Liver (tissue), 9 donors: ENCODE results near the gene ABCC1. TPM values are rescaled to one million over a fixed set of nuclear protein-coding genes. Genes with fewer than 3 reads are reported as not detected.

Experiments
- DNase-seq: peaks from one replicate; pipeline ENCODE4 v3.0.0-alpha.2; 2017; ENCODE audit warnings: low spot score
- H3K27ac ChIP-seq, 2 donors: one replicate each; pipeline ENCODE4 v1.7.0; 2013; ENCODE audit warnings: inconsistent platforms in 2 of 2, low read length in 2 of 2, control low read depth in 1 of 2, low read depth in 1 of 2, mild to moderate bottlenecking in 1 of 2
- H3K27me3 ChIP-seq, 4 donors: one replicate each; pipeline versions ENCODE4 v1.6.1 to v1.7.0; 2013; ENCODE audit warnings: low read length in 3 of 4, inconsistent platforms in 1 of 4, mild to moderate bottlenecking in 1 of 4, moderate library complexity in 1 of 4; ENCODE audit not compliant: control insufficient read depth in 4 of 4, insufficient read depth in 4 of 4
- H3K36me3 ChIP-seq, 4 donors: one replicate each; pipeline versions ENCODE4 v1.6.1 to v1.7.0; 2013; ENCODE audit warnings: low read length in 3 of 4, mild to moderate bottlenecking in 3 of 4, low read depth in 1 of 4, moderate library complexity in 1 of 4; ENCODE audit not compliant: control insufficient read depth in 4 of 4, insufficient read depth in 3 of 4
- H3K4me1 ChIP-seq, 4 donors: one replicate each; pipeline versions ENCODE4 v1.6.1 to v1.7.0; 2013; ENCODE audit warnings: low read length in 3 of 4, mild to moderate bottlenecking in 3 of 4, moderate library complexity in 1 of 4; ENCODE audit not compliant: control insufficient read depth in 4 of 4, insufficient read depth in 4 of 4
- H3K4me3 ChIP-seq, 3 donors: one replicate each; pipeline versions ENCODE4 v1.6.1 to v1.7.0; 2013; ENCODE audit warnings: low read length in 3 of 3, control low read depth in 1 of 3, low read depth in 1 of 3, mild to moderate bottlenecking in 1 of 3
- H3K9ac ChIP-seq, 2 donors: one replicate each; pipeline ENCODE4 v1.7.0; 2013; ENCODE audit warnings: low read length in 2 of 2, mild to moderate bottlenecking in 2 of 2, moderate library complexity in 2 of 2, control low read depth in 1 of 2, low read depth in 1 of 2
- H3K9me3 ChIP-seq, 4 donors: one replicate each; pipeline versions ENCODE4 v1.6.1 to v1.7.0; 2013; ENCODE audit warnings: low read length in 3 of 4; ENCODE audit not compliant: control insufficient read depth in 4 of 4
- EGR1 ChIP-seq, 2 donors: IDR thresholded peaks; 2 replicates each; pipeline ENCODE4 v1.6.1; 2016 to 2018; ENCODE audit warnings: antibody characterized with exemption in 2 of 2, low read depth in 2 of 2
- FOXA1 ChIP-seq: IDR thresholded peaks from 2 replicates; pipeline ENCODE4 v1.6.1; 2016; ENCODE audit warnings: antibody characterized with exemption
- FOXA2 ChIP-seq: IDR thresholded peaks from 2 replicates; pipeline ENCODE4 v1.6.1; 2016; ENCODE audit warnings: antibody characterized with exemption
- GABPA ChIP-seq, 2 donors: IDR thresholded peaks in 1 of 2; conservative IDR thresholded peaks in 1 of 2; 2 replicates each; pipeline ENCODE4 v1.6.1; 2016; ENCODE audit warnings: antibody characterized with exemption in 2 of 2, mild to moderate bottlenecking in 1 of 2, moderate library complexity in 1 of 2
- HNF4A ChIP-seq, 2 donors: conservative IDR thresholded peaks; 2 replicates each; pipeline ENCODE4 v1.6.1; 2016; ENCODE audit warnings: antibody characterized with exemption in 2 of 2, mild to moderate bottlenecking in 2 of 2
- HNF4G ChIP-seq: IDR thresholded peaks from 2 replicates; pipeline ENCODE4 v1.6.1; 2016; ENCODE audit warnings: antibody characterized with exemption
- NR2F2 ChIP-seq: IDR thresholded peaks from 2 replicates; pipeline ENCODE4 v1.6.1; 2016; ENCODE audit warnings: antibody characterized with exemption
- RAD21 ChIP-seq, 2 donors: IDR thresholded peaks; 2 replicates each; pipeline ENCODE4 v1.6.1; 2016; ENCODE audit warnings: antibody characterized with exemption in 2 of 2, mild to moderate bottlenecking in 2 of 2
- RXRA ChIP-seq, 2 donors: IDR thresholded peaks; 2 replicates each; pipeline ENCODE4 v1.6.1; 2017 to 2018; ENCODE audit warnings: antibody characterized with exemption in 2 of 2, mild to moderate bottlenecking in 1 of 2
- SP1 ChIP-seq: IDR thresholded peaks from 2 replicates; pipeline ENCODE4 v1.6.1; 2018; ENCODE audit warnings: antibody characterized with exemption, mild to moderate bottlenecking
- TAF1 ChIP-seq: conservative IDR thresholded peaks from 2 replicates; pipeline ENCODE4 v1.6.1; 2016; ENCODE audit warnings: antibody characterized with exemption, mild to moderate bottlenecking
- YY1 ChIP-seq: IDR thresholded peaks from 2 replicates; pipeline ENCODE4 v1.6.1; 2016; ENCODE audit warnings: antibody characterized with exemption, mild to moderate bottlenecking
- WGBS: extraction: QIAGEN DNeasy Blood & Tissue Kit; methylation state at CpG from one replicate; pipeline ENCODE4 v1.1.7; 2013; 5-methylcytosine and 5-hydroxymethylcytosine counted together
- polyA plus RNA-seq, 2 donors: library from polyadenylated mRNA; stranded (reverse) in 1 of 2; unstranded in 1 of 2; fragments of 200-250 nt in 1 of 2; fragments of >200 nt in 1 of 2; fragmentation: Nextera tagmentation in 1 of 2; extraction: Ambion mirVana in 1 of 2; gene quantifications; one replicate each; pipeline versions ENCODE4 v1.2.1 to v1.2.3, GENCODE V29; 2013 to 2015
- total RNA-seq, 2 donors: library from RNA; depleted of rRNA; stranded (reverse); fragments of >200 nt; gene quantifications; one replicate each; pipeline ENCODE4 v1.2.3, GENCODE V29; 2014
- TF ChIP-seq, protein P1 (sequence below): IDR thresholded peaks from 2 replicates; pipeline ENCODE4 v1.6.1; 2016; ENCODE audit warnings: antibody characterized with exemption
- TF ChIP-seq, protein P2 (sequence below): IDR thresholded peaks from 2 replicates; pipeline ENCODE4 v1.6.1; 2016; ENCODE audit warnings: antibody characterized with exemption, mild to moderate bottlenecking
- TF ChIP-seq, protein P3 (sequence below): IDR thresholded peaks from 2 replicates; pipeline ENCODE4 v1.6.1; 2016; ENCODE audit warnings: antibody characterized with exemption
- TF ChIP-seq, protein P4 (sequence below): fragments of 150-350 bp; IDR thresholded peaks from 2 replicates; pipeline ENCODE4 v1.5.1; 2017; ENCODE audit warnings: improper control_type of control experiment, low read depth, low read length; ENCODE audit not compliant: missing input control
- TF ChIP-seq, protein P5 (sequence below): IDR thresholded peaks from 2 replicates; pipeline ENCODE4 v1.6.1; 2016; ENCODE audit warnings: antibody characterized with exemption
- donor health status: healthy.
- donor health status: healthy.
- donor health status: healthy.
- donor health status: healthy.
- donor health status: healthy.

ABCC1 gene
- total and polyA plus RNA-seq, 4 donors, result 0.85 to 7.7 (median 4.2) TPM

DNA sequence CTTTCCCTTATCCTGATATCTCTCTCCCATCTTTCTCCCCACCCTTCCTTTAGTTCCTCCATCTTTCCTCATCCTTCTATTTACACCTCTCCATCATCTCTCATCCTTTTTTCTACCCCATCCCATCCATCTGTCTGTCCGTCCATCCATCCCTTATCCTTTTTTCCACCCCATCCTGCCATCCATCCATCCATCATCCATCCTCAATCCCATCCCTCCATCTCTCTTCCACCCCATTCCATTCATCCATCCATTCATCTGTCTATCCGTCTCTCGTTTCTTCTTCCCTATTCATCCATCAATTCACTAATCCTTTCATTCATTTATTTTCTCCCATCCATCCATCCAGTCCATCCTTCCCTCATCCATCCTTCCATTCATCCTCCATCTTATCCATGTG lies 205.8 kb downstream of the ABCC1 start (continued):
- TF ChIP-seq HNF4G (no peak), TAF1 (no peak)
- TF ChIP-seq, protein P1, sequence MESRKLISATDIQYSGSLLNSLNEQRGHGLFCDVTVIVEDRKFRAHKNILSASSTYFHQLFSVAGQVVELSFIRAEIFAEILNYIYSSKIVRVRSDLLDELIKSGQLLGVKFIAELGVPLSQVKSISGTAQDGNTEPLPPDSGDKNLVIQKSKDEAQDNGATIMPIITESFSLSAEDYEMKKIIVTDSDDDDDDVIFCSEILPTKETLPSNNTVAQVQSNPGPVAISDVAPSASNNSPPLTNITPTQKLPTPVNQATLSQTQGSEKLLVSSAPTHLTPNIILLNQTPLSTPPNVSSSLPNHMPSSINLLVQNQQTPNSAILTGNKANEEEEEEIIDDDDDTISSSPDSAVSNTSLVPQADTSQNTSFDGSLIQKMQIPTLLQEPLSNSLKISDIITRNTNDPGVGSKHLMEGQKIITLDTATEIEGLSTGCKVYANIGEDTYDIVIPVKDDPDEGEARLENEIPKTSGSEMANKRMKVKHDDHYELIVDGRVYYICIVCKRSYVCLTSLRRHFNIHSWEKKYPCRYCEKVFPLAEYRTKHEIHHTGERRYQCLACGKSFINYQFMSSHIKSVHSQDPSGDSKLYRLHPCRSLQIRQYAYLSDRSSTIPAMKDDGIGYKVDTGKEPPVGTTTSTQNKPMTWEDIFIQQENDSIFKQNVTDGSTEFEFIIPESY, result no peak

DNA sequence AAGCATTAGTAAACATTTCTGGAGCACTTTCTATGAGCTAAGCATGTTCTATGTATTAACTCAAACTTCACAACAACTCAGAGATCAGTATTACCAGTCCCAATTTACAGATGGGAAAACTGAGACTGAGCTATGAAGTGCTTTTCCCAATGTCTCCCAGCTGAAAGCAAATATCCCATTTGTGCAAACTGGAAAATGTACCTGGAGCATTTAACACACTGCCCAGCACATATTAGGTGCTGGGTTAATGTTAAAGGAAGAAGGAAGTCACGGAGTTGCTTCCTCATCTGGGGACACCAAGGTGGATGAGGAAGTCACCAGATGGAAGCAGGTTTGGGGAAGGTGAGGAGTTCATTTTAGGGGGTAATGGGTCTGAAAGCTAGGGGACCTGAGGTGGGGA lies 207.8 kb downstream of the ABCC1 start:
- Histone ChIP-seq H3K9ac (no peak overlapping the region), H3K27ac (no peak overlapping the region), H3K4me1 (peaks cover 1 to 3% (median 1%) of the 10 kb centered on the region in 4 donors), H3K27me3 (no peaks in the 10 kb centered on the region), H3K4me3 (no peak overlapping the region), H3K9me3 (no peaks in the 10 kb centered on the region), H3K36me3 (peaks cover 13 to 75% (median 59%) of the 10 kb centered on the region in 4 donors)
- WGBS, result 90% methylated on average over 1 of the region's 1 CpG
- TF ChIP-seq FOXA1 (no peak), GABPA (IDR thresholded peaks at IDR 0.05 in 1 of 2, conservative IDR thresholded peaks at IDR 0.05 in 1 of 2) (no peak), TAF1 (no peak), HNF4G (no peak), EGR1 (IDR thresholded peaks at IDR 0.05; ENCODE audit: low read depth in 2 of 2) (no peak), RAD21 (IDR thresholded peaks at IDR 0.05) (no peak), HNF4A (conservative IDR thresholded peaks at IDR 0.05) (no peak), SP1 (no peak), FOXA2 (no peak), RXRA (IDR thresholded peaks at IDR 0.05) (no peak), YY1 (no peak), NR2F2 (no peak)
- TF ChIP-seq, protein P2, sequence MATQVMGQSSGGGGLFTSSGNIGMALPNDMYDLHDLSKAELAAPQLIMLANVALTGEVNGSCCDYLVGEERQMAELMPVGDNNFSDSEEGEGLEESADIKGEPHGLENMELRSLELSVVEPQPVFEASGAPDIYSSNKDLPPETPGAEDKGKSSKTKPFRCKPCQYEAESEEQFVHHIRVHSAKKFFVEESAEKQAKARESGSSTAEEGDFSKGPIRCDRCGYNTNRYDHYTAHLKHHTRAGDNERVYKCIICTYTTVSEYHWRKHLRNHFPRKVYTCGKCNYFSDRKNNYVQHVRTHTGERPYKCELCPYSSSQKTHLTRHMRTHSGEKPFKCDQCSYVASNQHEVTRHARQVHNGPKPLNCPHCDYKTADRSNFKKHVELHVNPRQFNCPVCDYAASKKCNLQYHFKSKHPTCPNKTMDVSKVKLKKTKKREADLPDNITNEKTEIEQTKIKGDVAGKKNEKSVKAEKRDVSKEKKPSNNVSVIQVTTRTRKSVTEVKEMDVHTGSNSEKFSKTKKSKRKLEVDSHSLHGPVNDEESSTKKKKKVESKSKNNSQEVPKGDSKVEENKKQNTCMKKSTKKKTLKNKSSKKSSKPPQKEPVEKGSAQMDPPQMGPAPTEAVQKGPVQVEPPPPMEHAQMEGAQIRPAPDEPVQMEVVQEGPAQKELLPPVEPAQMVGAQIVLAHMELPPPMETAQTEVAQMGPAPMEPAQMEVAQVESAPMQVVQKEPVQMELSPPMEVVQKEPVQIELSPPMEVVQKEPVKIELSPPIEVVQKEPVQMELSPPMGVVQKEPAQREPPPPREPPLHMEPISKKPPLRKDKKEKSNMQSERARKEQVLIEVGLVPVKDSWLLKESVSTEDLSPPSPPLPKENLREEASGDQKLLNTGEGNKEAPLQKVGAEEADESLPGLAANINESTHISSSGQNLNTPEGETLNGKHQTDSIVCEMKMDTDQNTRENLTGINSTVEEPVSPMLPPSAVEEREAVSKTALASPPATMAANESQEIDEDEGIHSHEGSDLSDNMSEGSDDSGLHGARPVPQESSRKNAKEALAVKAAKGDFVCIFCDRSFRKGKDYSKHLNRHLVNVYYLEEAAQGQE, result no peak
- TF ChIP-seq, protein P3, sequence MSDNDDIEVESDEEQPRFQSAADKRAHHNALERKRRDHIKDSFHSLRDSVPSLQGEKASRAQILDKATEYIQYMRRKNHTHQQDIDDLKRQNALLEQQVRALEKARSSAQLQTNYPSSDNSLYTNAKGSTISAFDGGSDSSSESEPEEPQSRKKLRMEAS, result no peak
- TF ChIP-seq, protein P4, sequence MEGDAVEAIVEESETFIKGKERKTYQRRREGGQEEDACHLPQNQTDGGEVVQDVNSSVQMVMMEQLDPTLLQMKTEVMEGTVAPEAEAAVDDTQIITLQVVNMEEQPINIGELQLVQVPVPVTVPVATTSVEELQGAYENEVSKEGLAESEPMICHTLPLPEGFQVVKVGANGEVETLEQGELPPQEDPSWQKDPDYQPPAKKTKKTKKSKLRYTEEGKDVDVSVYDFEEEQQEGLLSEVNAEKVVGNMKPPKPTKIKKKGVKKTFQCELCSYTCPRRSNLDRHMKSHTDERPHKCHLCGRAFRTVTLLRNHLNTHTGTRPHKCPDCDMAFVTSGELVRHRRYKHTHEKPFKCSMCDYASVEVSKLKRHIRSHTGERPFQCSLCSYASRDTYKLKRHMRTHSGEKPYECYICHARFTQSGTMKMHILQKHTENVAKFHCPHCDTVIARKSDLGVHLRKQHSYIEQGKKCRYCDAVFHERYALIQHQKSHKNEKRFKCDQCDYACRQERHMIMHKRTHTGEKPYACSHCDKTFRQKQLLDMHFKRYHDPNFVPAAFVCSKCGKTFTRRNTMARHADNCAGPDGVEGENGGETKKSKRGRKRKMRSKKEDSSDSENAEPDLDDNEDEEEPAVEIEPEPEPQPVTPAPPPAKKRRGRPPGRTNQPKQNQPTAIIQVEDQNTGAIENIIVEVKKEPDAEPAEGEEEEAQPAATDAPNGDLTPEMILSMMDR, result no peak
- TF ChIP-seq, protein P5, sequence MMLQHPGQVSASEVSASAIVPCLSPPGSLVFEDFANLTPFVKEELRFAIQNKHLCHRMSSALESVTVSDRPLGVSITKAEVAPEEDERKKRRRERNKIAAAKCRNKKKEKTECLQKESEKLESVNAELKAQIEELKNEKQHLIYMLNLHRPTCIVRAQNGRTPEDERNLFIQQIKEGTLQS, result no peak
- TF ChIP-seq, protein P1, result no peak
- DNase-seq, result no peak
